Measurements from ENCODE around the gene PEAK1.
A peak's percentile ranks its signal among the peaks of the same experiment; 100 is the strongest.

The PEAK1 gene

GRCh38 chr15:77418391-77418965 lies 1.4 kb downstream of the PEAK1 start:
- Histone ChIP-seq H3K18ac (ENCODE audit: low read length) (no peak overlapping the region), H3K14ac (ENCODE audit: low read length) (no peak overlapping the region), H3K79me2 (ENCODE audit: control insufficient read depth, insufficient read depth, low read length, poor library complexity) (peaks cover 19% of the 10 kb centered on the region), H3K4me2 (ENCODE audit: low read length) (peak overlapping the region; percentile 74), H3K36me3 (ENCODE audit: control insufficient read depth in 1 of 2, insufficient read depth in 2 of 2, low read length in 2 of 2) (no peaks in the 10 kb centered on the region), H3K27me3 (ENCODE audit: insufficient read depth, low read length) (no peaks in the 10 kb centered on the region), H3K9ac (ENCODE audit: low read length) (no peak overlapping the region), H3K27ac (ENCODE audit: low read depth, low read length) (no peak overlapping the region), H2AK5ac (ENCODE audit: low read length) (no peak overlapping the region), H4K8ac (ENCODE audit: low read depth, low read length) (no peak overlapping the region), H4K91ac (ENCODE audit: low read depth, low read length) (no peak overlapping the region), H2AFZ (ENCODE audit: insufficient read depth, low read length, poor library complexity) (no peak overlapping the region), H3K4ac (ENCODE audit: low read depth, low read length) (peak overlapping the region; percentile 27), H3K4me1 (ENCODE audit: control insufficient read depth in 1 of 2, insufficient read depth in 2 of 2, low read length in 2 of 2) (peaks cover 4% of the 10 kb centered on the region in 2 experiments), H3K4me3 (ENCODE audit: low read depth, low read length) (no peak overlapping the region), H2BK12ac (ENCODE audit: low read length) (no peak overlapping the region), H2BK5ac (ENCODE audit: low read depth, low read length, poor library complexity) (no peak overlapping the region), H3K23ac (ENCODE audit: low read length) (no peak overlapping the region), H2BK120ac (ENCODE audit: insufficient read depth, low read length, poor library complexity) (no peak overlapping the region), H4K12ac (ENCODE audit: low read depth, low read length) (no peak overlapping the region), H3K79me1 (ENCODE audit: low read length) (peaks cover 19% of the 10 kb centered on the region), H3K9me3 (ENCODE audit: insufficient read depth, low read depth, low read length) (no peaks in the 10 kb centered on the region)
- WGBS (ENCODE audit: extremely low coverage, insufficient coverage, insufficient read length) = no CpG with 5 or more reads among the region's 8 CpGs
- DNase-seq = no peak

GRCh38 chr15:77417602-77418001 lies 2.3 kb downstream of the PEAK1 start:
- peak overlapping the region; percentile 71 for H3K18ac ChIP-seq (ENCODE audit: low read length)
- H3K79me2 ChIP-seq (ENCODE audit: control insufficient read depth, insufficient read depth, low read length, poor library complexity) = peaks cover 19% of the 10 kb centered on the region
- H3K36me3 ChIP-seq (ENCODE audit: control insufficient read depth in 1 of 2, insufficient read depth in 2 of 2, low read length in 2 of 2) = no peaks in the 10 kb centered on the region
- no peaks in the 10 kb centered on the region for H3K27me3 ChIP-seq (ENCODE audit: insufficient read depth, low read length)
- no peak overlapping the region for H3K4ac ChIP-seq (ENCODE audit: low read depth, low read length)
- no peak overlapping the region for H4K12ac ChIP-seq (ENCODE audit: low read depth, low read length)
- no peak overlapping the region for H3K27ac ChIP-seq (ENCODE audit: low read depth, low read length)
- WGBS (ENCODE audit: extremely low coverage, insufficient coverage, insufficient read length) = no CpG with 5 or more reads among the region's 3 CpGs
- H3K4me2 ChIP-seq (ENCODE audit: low read length) = no peak overlapping the region
- H2BK5ac ChIP-seq (ENCODE audit: low read depth, low read length, poor library complexity) = no peak overlapping the region
- no peak overlapping the region for H2AFZ ChIP-seq (ENCODE audit: insufficient read depth, low read length, poor library complexity)
- peaks cover 19% of the 10 kb centered on the region for H3K79me1 ChIP-seq (ENCODE audit: low read length)
- H3K9me3 ChIP-seq (ENCODE audit: insufficient read depth, low read depth, low read length) = no peaks in the 10 kb centered on the region
- no peak overlapping the region for H3K23ac ChIP-seq (ENCODE audit: low read length)
- H4K91ac ChIP-seq (ENCODE audit: low read depth, low read length) = no peak overlapping the region
- no peak overlapping the region for H4K8ac ChIP-seq (ENCODE audit: low read depth, low read length)
- no peak for DNase-seq
- H3K9ac ChIP-seq (ENCODE audit: low read length) = no peak overlapping the region
- no peak overlapping the region for H2BK12ac ChIP-seq (ENCODE audit: low read length)
- H3K4me1 ChIP-seq (ENCODE audit: control insufficient read depth in 1 of 2, insufficient read depth in 2 of 2, low read length in 2 of 2) = peaks cover 4% of the 10 kb centered on the region in 2 experiments
- no peak overlapping the region for H2AK5ac ChIP-seq (ENCODE audit: low read length)
- no peak overlapping the region for H3K4me3 ChIP-seq (ENCODE audit: low read depth, low read length)
- H3K14ac ChIP-seq (ENCODE audit: low read length) = no peak overlapping the region
- H2BK120ac ChIP-seq (ENCODE audit: insufficient read depth, low read length, poor library complexity) = no peak overlapping the region

DNA sequence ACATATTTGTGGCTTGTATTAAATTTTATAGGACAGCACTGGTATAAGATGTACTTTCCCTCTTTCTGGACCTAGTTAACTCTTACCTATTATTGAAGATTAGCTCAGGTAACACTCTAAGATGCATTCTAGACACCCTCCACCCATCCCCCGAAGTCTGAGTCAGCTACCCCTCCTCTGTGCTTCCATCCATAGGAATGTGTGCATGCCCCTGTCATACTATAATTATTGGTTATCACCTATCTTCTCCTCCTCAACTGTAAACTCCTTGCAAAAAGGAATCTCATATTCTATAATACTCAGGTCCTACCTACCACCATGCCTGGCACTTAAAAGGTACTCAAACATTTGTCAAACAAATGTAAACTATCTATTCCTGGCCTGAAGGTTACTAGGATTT lies 3.0 kb downstream of the PEAK1 start:
- peaks cover 19% of the 10 kb centered on the region for H3K79me2 ChIP-seq (ENCODE audit: control insufficient read depth, insufficient read depth, low read length, poor library complexity)
- no peak overlapping the region for H2AK5ac ChIP-seq (ENCODE audit: low read length)
- H3K4me2 ChIP-seq (ENCODE audit: low read length) = no peak overlapping the region
- H3K27ac ChIP-seq (ENCODE audit: low read depth, low read length) = no peak overlapping the region
- no peak overlapping the region for H2AFZ ChIP-seq (ENCODE audit: insufficient read depth, low read length, poor library complexity)
- H3K36me3 ChIP-seq (ENCODE audit: control insufficient read depth in 1 of 2, insufficient read depth in 2 of 2, low read length in 2 of 2) = no peaks in the 10 kb centered on the region
- no peak overlapping the region for H3K9ac ChIP-seq (ENCODE audit: low read length)
- no peak overlapping the region for H4K91ac ChIP-seq (ENCODE audit: low read depth, low read length)
- no peak overlapping the region for H4K12ac ChIP-seq (ENCODE audit: low read depth, low read length)
- H2BK120ac ChIP-seq (ENCODE audit: insufficient read depth, low read length, poor library complexity) = no peak overlapping the region
- peaks cover 19% of the 10 kb centered on the region for H3K79me1 ChIP-seq (ENCODE audit: low read length)
- H3K23ac ChIP-seq (ENCODE audit: low read length) = no peak overlapping the region
- peaks cover 4% of the 10 kb centered on the region in 2 experiments for H3K4me1 ChIP-seq (ENCODE audit: control insufficient read depth in 1 of 2, insufficient read depth in 2 of 2, low read length in 2 of 2)
- H3K14ac ChIP-seq (ENCODE audit: low read length) = no peak overlapping the region
- H3K4ac ChIP-seq (ENCODE audit: low read depth, low read length) = no peak overlapping the region
- no peak overlapping the region for H3K18ac ChIP-seq (ENCODE audit: low read length)
- no CpG with 5 or more reads among the region's 1 CpG for WGBS (ENCODE audit: extremely low coverage, insufficient coverage, insufficient read length)
- no peaks in the 10 kb centered on the region for H3K27me3 ChIP-seq (ENCODE audit: insufficient read depth, low read length)
- no peak for DNase-seq
- H3K9me3 ChIP-seq (ENCODE audit: insufficient read depth, low read depth, low read length) = no peaks in the 10 kb centered on the region
- H2BK12ac ChIP-seq (ENCODE audit: low read length) = no peak overlapping the region
- H4K8ac ChIP-seq (ENCODE audit: low read depth, low read length) = no peak overlapping the region
- H2BK5ac ChIP-seq (ENCODE audit: low read depth, low read length, poor library complexity) = no peak overlapping the region
- H3K4me3 ChIP-seq (ENCODE audit: low read depth, low read length) = no peak overlapping the region

DNA sequence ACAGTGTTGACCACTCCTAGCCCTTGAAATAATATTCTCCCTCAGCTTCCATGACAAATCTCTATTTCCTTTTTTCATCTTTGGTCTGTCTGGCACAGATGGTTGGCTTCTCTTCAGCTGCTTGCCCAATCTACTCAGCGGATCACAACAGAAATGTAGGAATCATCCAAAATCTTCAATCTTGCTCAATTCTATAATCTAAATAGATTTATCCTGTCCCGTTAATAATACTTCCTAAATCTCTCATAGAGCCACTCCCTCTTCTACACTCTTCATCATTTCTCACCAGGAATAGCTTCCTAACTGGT lies 3.8 kb downstream of the PEAK1 start:
- no peak overlapping the region for H4K12ac ChIP-seq (ENCODE audit: low read depth, low read length)
- H3K79me1 ChIP-seq (ENCODE audit: low read length) = peaks cover 17% of the 10 kb centered on the region
- DNase-seq = no peak
- peaks cover 2% of the 10 kb centered on the region in 2 experiments for H3K4me1 ChIP-seq (ENCODE audit: control insufficient read depth in 1 of 2, insufficient read depth in 2 of 2, low read length in 2 of 2)
- no peak overlapping the region for H2BK12ac ChIP-seq (ENCODE audit: low read length)
- H3K27me3 ChIP-seq (ENCODE audit: insufficient read depth, low read length) = no peaks in the 10 kb centered on the region
- no peak overlapping the region for H3K18ac ChIP-seq (ENCODE audit: low read length)
- no peak overlapping the region for H2BK120ac ChIP-seq (ENCODE audit: insufficient read depth, low read length, poor library complexity)
- no peak overlapping the region for H3K4me2 ChIP-seq (ENCODE audit: low read length)
- H3K79me2 ChIP-seq (ENCODE audit: control insufficient read depth, insufficient read depth, low read length, poor library complexity) = peaks cover 15% of the 10 kb centered on the region
- no peak overlapping the region for H3K4ac ChIP-seq (ENCODE audit: low read depth, low read length)
- no peak overlapping the region for H3K4me3 ChIP-seq (ENCODE audit: low read depth, low read length)
- no peaks in the 10 kb centered on the region for H3K9me3 ChIP-seq (ENCODE audit: insufficient read depth, low read depth, low read length)
- no peak overlapping the region for H3K14ac ChIP-seq (ENCODE audit: low read length)
- no CpG with 5 or more reads among the region's 2 CpGs for WGBS (ENCODE audit: extremely low coverage, insufficient coverage, insufficient read length)
- H3K23ac ChIP-seq (ENCODE audit: low read length) = no peak overlapping the region
- no peak overlapping the region for H4K8ac ChIP-seq (ENCODE audit: low read depth, low read length)
- H3K27ac ChIP-seq (ENCODE audit: low read depth, low read length) = no peak overlapping the region
- no peak overlapping the region for H3K9ac ChIP-seq (ENCODE audit: low read length)
- no peak overlapping the region for H2BK5ac ChIP-seq (ENCODE audit: low read depth, low read length, poor library complexity)
- H3K36me3 ChIP-seq (ENCODE audit: control insufficient read depth in 1 of 2, insufficient read depth in 2 of 2, low read length in 2 of 2) = no peaks in the 10 kb centered on the region
- H2AK5ac ChIP-seq (ENCODE audit: low read length) = no peak overlapping the region
- no peak overlapping the region for H4K91ac ChIP-seq (ENCODE audit: low read depth, low read length)
- no peak overlapping the region for H2AFZ ChIP-seq (ENCODE audit: insufficient read depth, low read length, poor library complexity)

All from trophoblast cell (in vitro differentiated cells and primary cell).